ENCODE data around the gene R3HCC1L. TPM values are rescaled to one million over a fixed set of nuclear protein-coding genes. Genes with fewer than 3 reads are reported as not detected.

Gene R3HCC1L
- total and polyA plus RNA-seq, 3 experiments from 2014 or later, result 14.8 to 24.6 (median 24.3) TPM

Other genes starting within 250 kb of the R3HCC1L start
- gene CRTAC1, start 104.0 kb upstream of the R3HCC1L start, total RNA-seq, result not detected
- not detected for gene CRTAC1, start 104.0 kb upstream of the R3HCC1L start, polyA plus RNA-seq
- gene LOXL4, start 133.5 kb downstream of the R3HCC1L start, total RNA-seq, result not detected
- 0.43 TPM for gene LOXL4, start 133.5 kb downstream of the R3HCC1L start, polyA plus RNA-seq

Data from CD8-positive, alpha-beta memory T cell (primary cell).